ENCODE results near the gene SLC20A1.

SLC20A1 gene

DNA sequence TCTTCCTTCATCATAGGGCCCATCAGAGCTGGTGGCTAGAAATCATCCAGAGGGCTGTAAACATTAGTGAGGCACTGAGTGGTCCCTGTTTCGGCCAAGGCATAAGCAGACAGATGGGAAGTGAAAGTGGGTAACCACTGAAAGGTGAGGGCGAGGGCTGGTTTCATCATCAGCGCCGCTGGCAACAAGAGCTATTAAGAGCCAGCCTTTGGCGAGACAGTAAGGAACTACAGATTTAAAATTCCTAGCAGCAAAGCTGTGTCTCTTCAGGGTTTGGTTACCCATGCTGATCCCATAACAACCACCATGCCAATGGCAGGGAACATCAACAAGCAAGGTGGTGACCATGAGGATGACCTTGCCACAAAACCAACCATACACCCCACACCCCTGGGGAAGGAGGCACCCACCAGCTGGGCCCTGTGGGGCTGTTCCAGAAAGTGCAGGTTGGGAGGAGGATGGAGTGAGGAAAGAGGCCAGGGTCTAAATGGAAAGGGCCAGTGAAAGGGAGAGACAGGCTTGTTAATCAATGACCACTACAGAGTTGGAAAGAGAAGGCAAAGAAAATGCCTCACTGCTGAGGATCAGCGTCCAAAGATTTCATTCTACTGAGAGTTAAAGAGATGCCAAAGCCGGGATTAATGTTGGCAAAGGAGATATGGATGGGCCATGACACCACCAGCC is 9.0 kb upstream of the SLC20A1 start:
- DNase-seq (peak; percentile 48), ATAC-seq (peak; percentile 72)
- Mint-ChIP-seq H3K27me3 (peaks cover 14% of the 10 kb centered on the region), H3K27ac (no peak overlapping the region), H3K4me1 (peaks cover 70% of the 10 kb centered on the region), H3K4me3 (no peak overlapping the region), H3K36me3 (ENCODE audit: low read depth) (no peaks in the 10 kb centered on the region), H3K9me3 (no peaks in the 10 kb centered on the region)

DNA sequence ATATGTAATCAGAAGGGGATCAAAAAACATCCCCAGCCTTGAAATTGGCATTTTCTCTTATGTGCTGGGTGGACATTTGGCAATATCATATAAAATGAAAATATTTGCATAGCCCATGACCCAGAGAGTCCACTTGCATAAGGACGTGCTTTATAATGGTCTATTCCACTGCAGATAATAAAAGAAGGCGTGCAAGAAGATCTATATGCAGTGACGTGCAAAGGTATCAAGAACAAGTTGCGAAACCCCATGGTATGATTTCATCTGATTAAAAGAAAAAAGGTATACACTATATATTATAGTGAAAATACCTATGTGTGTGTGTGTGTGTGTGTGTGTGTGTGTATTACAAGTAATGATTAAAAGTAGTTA is 8.5 kb upstream of the SLC20A1 start:
- peaks cover 65% of the 10 kb centered on the region for H3K4me1 Mint-ChIP-seq
- H3K27me3 Mint-ChIP-seq, result peaks cover 14% of the 10 kb centered on the region
- H3K4me3 Mint-ChIP-seq, result no peak overlapping the region
- no peak for DNase-seq
- H3K36me3 Mint-ChIP-seq (ENCODE audit: low read depth), result no peaks in the 10 kb centered on the region
- no peak for ATAC-seq
- H3K27ac Mint-ChIP-seq, result no peak overlapping the region
- H3K9me3 Mint-ChIP-seq, result no peaks in the 10 kb centered on the region

DNA sequence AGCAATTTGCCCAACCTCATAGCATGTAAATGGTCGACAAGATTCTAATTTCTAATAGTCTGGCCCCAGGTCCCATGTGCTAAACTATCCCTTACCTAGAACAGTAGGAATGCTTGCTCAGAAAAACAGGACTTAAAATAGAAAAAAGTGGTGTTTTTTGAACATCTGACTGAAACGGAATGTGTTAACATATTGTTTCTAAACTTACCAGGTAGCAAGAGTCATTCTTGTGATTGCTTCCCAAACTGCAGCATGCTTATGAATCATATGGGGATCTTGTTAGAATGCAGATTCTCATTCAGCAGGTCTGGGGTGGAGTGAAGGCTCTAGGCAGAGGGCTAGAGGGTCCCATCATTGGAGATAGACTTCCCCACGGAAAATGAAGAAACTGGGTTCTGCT is 5.8 kb upstream of the SLC20A1 start:
- peaks cover 7% of the 10 kb centered on the region for H3K27me3 Mint-ChIP-seq
- no peaks in the 10 kb centered on the region for H3K36me3 Mint-ChIP-seq (ENCODE audit: low read depth)

DNA sequence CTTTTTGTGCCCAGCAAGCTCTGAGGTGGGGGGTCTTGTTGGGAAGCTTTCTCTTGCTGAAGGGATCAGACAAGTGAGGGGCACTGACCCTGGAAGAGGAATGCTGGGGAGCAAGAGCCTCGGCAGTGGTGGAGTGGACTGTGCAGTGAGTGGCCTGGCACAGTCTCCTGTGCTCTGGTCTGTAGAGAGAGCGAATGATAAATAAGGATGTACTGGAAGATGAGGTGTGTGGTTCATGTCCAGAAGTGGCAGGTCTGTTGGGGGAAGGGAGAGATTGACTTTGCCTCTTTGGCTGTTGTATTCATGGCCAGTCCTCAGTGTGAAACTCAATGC is 5.3 kb upstream of the SLC20A1 start:
- Mint-ChIP-seq H3K27me3 (peaks cover 4% of the 10 kb centered on the region), H3K27ac (no peak overlapping the region), H3K4me3 (no peak overlapping the region), H3K9me3 (no peaks in the 10 kb centered on the region), H3K36me3 (ENCODE audit: low read depth) (no peaks in the 10 kb centered on the region), H3K4me1 (peaks cover 51% of the 10 kb centered on the region)
- DNase-seq, result no peak
- no peak for ATAC-seq

More for the DNA sequence above, 5.8 kb upstream of the SLC20A1 start:
- DNase-seq (no peak), ATAC-seq (no peak)
- Mint-ChIP-seq H3K4me3 (no peak overlapping the region), H3K9me3 (no peaks in the 10 kb centered on the region), H3K27ac (no peak overlapping the region), H3K4me1 (peaks cover 54% of the 10 kb centered on the region)

DNA sequence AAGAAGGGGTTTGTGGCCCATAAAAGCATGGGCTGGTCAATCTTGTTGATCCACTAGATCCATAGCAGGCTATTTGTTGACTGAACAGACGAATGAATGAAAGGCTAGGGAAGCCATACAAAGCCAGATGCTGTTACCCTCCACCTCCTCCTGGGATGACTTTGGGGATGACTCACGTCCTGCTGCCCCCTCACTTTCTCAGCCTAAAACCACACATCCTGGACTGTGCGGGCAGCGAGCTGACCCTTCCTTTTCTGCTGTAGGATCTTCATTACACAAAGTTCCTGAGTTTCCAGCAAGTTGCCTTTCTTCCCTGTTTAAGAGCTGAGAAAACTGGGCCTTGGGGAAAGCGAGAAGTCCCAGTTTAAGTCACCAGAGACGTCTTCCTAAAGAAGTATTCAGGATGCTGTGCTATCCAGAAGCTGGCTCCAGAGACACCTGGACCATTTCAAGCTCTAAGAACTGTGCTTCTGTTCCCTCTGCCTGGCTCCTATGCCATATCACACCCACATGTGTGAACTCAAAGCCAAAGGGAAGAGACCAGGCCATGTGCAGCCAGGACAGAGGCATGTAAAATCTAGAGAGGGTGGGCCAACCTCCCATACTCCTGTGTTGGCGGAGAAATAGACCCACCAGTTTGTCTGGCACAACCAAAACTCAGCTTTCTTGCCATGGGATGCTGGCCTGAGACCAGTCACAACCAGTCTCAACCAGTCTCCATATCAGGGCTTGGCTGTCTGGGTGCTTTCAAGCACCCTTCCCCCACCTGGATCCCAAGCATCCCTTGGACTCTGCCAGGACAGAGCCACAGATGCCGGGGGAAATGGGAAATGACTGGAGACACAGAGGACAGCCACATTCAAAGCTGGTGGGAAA is 4.7 kb upstream of the SLC20A1 start:
- Mint-ChIP-seq H3K27ac (peak overlapping the region; percentile 41), H3K9me3 (no peaks in the 10 kb centered on the region), H3K36me3 (ENCODE audit: low read depth) (no peaks in the 10 kb centered on the region), H3K27me3 (no peaks in the 10 kb centered on the region), H3K4me3 (no peak overlapping the region), H3K4me1 (peaks cover 45% of the 10 kb centered on the region)
- no peak for DNase-seq
- ATAC-seq, result no peak

DNA sequence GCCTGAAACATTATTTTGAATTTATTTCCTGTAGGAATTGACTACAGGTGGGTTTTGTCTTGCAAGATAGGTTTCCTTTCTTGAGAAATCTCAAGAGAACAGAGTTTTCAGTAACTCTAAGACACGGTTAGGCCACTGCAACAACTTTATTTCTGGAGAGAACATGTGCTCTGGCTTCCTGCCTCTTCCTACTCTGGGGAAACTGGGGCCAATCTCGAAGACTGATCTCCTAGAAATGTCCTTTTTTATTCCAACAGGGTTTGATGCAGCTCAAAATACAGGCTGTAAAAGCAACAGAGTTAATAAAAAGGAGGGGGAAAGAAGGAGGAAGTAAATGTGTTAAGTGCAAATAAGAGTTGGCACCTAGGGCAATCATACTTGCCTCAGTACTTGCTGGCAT is 4.0 kb upstream of the SLC20A1 start:
- no peak overlapping the region for H3K4me3 Mint-ChIP-seq
- H3K27me3 Mint-ChIP-seq, result no peaks in the 10 kb centered on the region
- peaks cover 38% of the 10 kb centered on the region for H3K4me1 Mint-ChIP-seq
- DNase-seq (no peak), ATAC-seq (no peak)
- H3K36me3 Mint-ChIP-seq (ENCODE audit: low read depth), result peaks cover under 1% of the 10 kb centered on the region
- H3K27ac Mint-ChIP-seq, result no peak overlapping the region
- no peaks in the 10 kb centered on the region for H3K9me3 Mint-ChIP-seq

DNA sequence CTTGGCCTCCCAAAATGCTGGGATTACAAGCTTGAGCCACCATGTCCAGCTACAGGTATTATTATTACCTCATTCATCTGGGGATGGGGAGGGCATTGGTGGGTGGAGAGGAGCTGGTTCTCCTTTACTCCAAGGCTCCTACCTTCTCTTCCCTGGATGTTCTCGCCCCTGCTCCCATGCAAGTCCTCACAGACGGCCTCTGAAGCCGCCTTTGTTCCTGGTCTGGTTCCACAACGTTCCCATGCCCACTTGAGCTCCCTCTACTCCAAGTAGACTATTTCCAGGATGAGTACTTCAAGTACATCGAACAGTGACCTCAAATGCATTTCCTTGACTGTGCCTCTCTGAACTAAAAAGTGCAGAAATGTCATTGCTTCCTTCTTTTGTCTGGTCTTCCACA is 3.2 kb upstream of the SLC20A1 start:
- no peaks in the 10 kb centered on the region for H3K9me3 Mint-ChIP-seq
- H3K36me3 Mint-ChIP-seq (ENCODE audit: low read depth), result peaks cover 9% of the 10 kb centered on the region
- no peaks in the 10 kb centered on the region for H3K27me3 Mint-ChIP-seq
- ATAC-seq, result no peak
- H3K4me1 Mint-ChIP-seq, result peaks cover 42% of the 10 kb centered on the region
- no peak for DNase-seq
- H3K4me3 Mint-ChIP-seq, result no peak overlapping the region
- no peak overlapping the region for H3K27ac Mint-ChIP-seq

DNA sequence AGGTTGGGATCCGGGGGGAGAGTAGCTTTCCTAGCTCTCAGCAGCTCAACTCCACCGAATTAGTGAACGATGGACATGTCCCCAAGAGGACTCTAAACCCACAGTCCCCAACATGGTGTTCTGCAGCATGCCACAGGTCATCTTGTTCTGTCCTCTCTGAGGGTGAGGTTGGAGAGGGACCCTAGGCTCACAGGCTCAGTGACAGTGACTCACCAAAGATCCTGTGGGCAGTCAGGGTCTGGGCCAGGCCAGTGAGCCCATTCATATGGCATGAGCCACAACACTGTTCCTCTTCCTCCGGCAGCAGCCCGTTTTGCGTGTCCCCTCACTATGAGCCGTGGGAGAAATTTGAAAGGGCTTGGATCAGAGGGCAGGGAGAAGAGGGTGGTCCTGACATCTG is 2.8 kb upstream of the SLC20A1 start:
- Mint-ChIP-seq H3K4me3 (no peak overlapping the region), H3K27ac (no peak overlapping the region), H3K4me1 (peaks cover 46% of the 10 kb centered on the region)

DNA sequence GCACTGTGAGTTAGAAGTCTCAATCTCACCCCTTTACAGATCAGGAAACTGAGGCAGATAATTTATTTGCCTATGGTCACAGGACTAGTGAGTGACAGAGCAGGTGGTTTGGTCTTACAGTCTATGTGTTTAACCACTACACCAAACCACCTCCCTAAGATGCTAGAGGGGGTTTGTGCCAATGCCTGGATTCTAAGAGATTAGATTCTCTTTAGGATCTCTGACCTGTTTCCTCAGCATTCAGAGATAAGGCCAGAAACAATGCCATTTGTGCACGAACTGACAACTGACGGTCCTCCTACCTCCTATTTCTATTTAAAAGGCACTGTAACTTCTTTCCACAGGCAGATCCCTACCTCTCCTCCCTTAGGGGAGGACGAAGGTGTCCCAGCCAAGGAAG is 2.3 kb upstream of the SLC20A1 start:
- H3K9me3 Mint-ChIP-seq, result no peaks in the 10 kb centered on the region
- ATAC-seq, result no peak
- peaks cover 18% of the 10 kb centered on the region for H3K36me3 Mint-ChIP-seq (ENCODE audit: low read depth)
- no peak for DNase-seq
- H3K27ac Mint-ChIP-seq, result no peak overlapping the region
- H3K27me3 Mint-ChIP-seq, result no peaks in the 10 kb centered on the region
- H3K4me3 Mint-ChIP-seq, result no peak overlapping the region
- peaks cover 50% of the 10 kb centered on the region for H3K4me1 Mint-ChIP-seq

More for the DNA sequence above, 2.8 kb upstream of the SLC20A1 start:
- peaks cover 13% of the 10 kb centered on the region for H3K36me3 Mint-ChIP-seq (ENCODE audit: low read depth)
- no peak for ATAC-seq
- no peaks in the 10 kb centered on the region for H3K27me3 Mint-ChIP-seq
- DNase-seq, result no peak
- no peaks in the 10 kb centered on the region for H3K9me3 Mint-ChIP-seq

DNA sequence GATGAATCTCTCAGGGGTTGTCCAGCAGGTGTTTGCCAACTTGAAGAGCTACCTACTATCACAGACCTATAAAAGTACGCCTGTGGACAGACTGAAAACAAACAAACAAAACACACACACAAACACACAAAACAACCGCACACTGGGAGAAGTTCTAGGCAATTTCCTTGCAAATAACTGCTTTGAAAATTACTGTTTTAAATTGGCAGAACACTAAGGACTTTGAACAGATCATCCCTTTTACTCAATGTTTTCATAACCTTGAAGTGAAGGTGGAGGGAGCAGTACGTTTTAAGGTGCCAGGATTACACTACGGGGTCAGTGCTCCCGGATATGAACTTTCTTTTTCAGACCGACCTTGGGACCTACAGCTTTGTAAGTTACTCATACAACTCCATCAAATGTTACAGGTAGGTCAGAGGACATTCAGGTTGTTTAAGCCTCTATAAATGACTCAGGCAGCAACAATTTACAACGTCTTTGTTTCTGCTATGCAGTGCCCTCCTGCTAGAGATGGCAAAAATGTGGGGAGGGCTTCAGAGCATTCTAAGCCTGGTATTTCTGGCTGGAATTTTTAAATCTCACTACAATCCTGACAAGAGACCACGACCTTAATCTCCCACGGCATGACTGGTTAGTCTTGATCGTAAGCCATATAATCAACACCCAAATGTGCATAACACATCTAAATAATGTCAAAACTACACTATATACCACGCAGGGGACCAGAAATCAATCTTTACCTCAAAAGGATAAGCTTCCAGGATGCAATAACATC is 1.4 kb upstream of the SLC20A1 start:
- no peak for ATAC-seq
- no peaks in the 10 kb centered on the region for H3K27me3 Mint-ChIP-seq
- peaks cover 58% of the 10 kb centered on the region for H3K4me1 Mint-ChIP-seq
- no peak for DNase-seq
- peaks cover 27% of the 10 kb centered on the region for H3K36me3 Mint-ChIP-seq (ENCODE audit: low read depth)
- peak overlapping the region; percentile 79 for H3K27ac Mint-ChIP-seq
- H3K4me3 Mint-ChIP-seq, result peak overlapping the region; percentile 97
- H3K9me3 Mint-ChIP-seq, result no peaks in the 10 kb centered on the region

DNA sequence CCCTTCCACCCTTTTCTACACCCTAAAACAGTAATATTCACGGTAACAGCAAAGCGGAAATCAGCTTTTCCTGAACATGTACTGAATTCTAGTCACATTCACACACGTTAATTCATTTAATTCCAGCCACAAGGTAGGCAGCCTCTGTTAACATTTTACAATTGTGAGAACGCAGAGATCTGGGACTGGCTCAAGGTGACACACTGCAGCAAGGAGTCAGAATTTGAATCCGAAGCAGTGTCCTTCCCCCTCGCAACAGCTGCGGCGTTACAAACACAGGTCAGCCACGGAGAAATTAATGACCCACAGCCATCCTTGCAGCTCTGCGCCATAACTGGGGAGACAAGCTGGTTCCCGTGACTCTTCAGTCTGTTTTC is 818 bp upstream of the SLC20A1 start:
- Mint-ChIP-seq H3K4me1 (peaks cover 62% of the 10 kb centered on the region), H3K36me3 (ENCODE audit: low read depth) (peaks cover 32% of the 10 kb centered on the region), H3K4me3 (peak overlapping the region; percentile 97), H3K27me3 (no peaks in the 10 kb centered on the region), H3K27ac (peak overlapping the region; percentile 79), H3K9me3 (no peaks in the 10 kb centered on the region)
- ATAC-seq (no peak), DNase-seq (no peak)

DNA sequence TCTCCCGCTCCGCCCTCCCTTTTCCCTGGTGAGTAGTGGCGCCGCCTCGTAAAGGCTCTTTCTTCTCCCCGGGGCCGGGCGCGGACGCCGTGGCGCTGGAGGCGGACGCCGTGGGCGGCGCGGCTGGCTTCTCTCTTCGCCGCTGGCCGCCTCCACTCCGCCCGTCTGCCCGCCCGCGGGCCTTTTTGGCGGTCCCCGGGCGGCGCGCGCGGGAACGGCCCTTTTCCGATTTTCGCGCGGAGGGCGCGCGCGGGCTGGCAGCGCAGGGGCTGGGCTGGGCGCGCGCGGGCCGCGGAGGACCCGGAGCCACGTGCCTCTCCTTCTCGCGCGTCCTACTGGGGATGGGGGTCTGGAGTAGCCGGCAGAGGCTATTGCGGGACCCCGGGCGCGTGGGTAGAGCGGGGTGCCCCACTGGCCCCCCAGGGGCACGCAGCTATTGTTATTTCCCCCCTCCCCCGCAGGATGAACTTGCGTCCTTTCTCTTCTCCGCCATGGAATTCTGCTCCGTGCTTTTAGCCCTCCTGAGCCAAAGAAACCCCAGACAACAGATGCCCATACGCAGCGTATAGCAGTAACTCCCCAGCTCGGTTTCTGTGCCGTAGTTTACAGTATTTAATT is 472 bp downstream of the SLC20A1 start:
- ATAC-seq, result peak; percentile 9
- H3K4me1 Mint-ChIP-seq, result peaks cover 59% of the 10 kb centered on the region
- H3K36me3 Mint-ChIP-seq (ENCODE audit: low read depth), result peaks cover 42% of the 10 kb centered on the region
- H3K27me3 Mint-ChIP-seq, result no peaks in the 10 kb centered on the region
- H3K27ac Mint-ChIP-seq, result peak overlapping the region; percentile 81
- DNase-seq, result peak; percentile 64
- H3K4me3 Mint-ChIP-seq, result peak overlapping the region; percentile 97
- H3K9me3 Mint-ChIP-seq, result no peaks in the 10 kb centered on the region

DNA sequence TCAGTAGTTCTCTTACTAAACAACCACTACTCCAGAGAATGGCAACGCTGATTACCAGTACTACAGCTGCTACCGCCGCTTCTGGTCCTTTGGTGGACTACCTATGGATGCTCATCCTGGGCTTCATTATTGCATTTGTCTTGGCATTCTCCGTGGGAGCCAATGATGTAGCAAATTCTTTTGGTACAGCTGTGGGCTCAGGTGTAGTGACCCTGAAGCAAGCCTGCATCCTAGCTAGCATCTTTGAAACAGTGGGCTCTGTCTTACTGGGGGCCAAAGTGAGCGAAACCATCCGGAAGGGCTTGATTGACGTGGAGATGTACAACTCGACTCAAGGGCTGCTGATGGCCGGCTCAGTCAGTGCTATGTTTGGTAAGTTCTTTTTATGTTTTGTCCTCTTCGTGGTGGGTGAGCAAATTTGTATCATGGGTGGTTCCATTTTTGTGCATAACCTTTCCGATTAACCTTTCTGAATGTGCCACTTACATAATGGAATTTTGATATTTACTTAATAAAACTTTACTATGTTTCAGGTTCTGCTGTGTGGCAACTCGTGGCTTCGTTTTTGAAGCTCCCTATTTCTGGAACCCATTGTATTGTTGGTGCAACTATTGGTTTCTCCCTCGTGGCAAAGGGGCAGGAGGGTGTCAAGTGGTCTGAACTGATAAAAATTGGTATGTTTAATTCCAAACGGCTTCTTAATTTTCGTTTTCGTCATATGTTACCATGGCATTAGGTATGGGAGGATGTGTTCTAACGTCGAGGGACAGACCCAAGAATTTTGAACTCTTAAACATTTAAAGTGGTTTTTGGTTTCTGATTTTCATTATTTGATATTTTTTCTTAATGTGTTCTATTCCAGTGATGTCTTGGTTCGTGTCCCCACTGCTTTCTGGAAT is 1.3 kb downstream of the SLC20A1 start:
- H3K4me1 Mint-ChIP-seq, result peaks cover 62% of the 10 kb centered on the region
- no peaks in the 10 kb centered on the region for H3K9me3 Mint-ChIP-seq
- peak overlapping the region; percentile 81 for H3K27ac Mint-ChIP-seq
- no peak for DNase-seq
- H3K36me3 Mint-ChIP-seq (ENCODE audit: low read depth), result peaks cover 50% of the 10 kb centered on the region
- no peak for ATAC-seq
- no peaks in the 10 kb centered on the region for H3K27me3 Mint-ChIP-seq
- peak overlapping the region; percentile 97 for H3K4me3 Mint-ChIP-seq

DNA sequence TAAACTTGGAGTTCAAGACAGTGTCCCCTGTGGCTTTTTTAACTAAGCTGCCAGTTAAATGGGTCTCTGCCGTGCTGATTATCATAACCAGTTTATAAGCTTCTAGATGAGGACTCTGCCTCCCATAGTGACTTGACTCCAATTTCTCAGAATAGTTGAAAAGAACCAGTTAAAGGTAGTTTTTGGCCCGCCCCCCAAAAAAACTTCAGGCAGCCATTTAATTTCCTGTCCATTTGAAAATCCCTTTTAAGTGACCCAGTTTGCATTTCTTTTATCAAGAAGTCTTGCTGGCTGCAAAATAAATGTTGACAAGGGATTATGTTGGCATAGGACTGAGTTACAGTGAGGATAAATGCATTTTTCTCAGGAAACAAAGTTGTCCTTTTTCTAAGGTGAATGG is 2.3 kb downstream of the SLC20A1 start:
- Mint-ChIP-seq H3K27me3 (no peaks in the 10 kb centered on the region), H3K36me3 (ENCODE audit: low read depth) (peaks cover 60% of the 10 kb centered on the region), H3K4me1 (peaks cover 62% of the 10 kb centered on the region), H3K4me3 (peak overlapping the region; percentile 97), H3K9me3 (no peaks in the 10 kb centered on the region), H3K27ac (no peak overlapping the region)
- ATAC-seq (no peak), DNase-seq (no peak)

Data from activated naive CD8-positive, alpha-beta T cell treated with anti-CD3 and anti-CD28 coated beads, Interleukin-2, amount 50 U/mL, for 24 hours (primary cell).